ENCODE results near the gene SH2B3.

DNA sequence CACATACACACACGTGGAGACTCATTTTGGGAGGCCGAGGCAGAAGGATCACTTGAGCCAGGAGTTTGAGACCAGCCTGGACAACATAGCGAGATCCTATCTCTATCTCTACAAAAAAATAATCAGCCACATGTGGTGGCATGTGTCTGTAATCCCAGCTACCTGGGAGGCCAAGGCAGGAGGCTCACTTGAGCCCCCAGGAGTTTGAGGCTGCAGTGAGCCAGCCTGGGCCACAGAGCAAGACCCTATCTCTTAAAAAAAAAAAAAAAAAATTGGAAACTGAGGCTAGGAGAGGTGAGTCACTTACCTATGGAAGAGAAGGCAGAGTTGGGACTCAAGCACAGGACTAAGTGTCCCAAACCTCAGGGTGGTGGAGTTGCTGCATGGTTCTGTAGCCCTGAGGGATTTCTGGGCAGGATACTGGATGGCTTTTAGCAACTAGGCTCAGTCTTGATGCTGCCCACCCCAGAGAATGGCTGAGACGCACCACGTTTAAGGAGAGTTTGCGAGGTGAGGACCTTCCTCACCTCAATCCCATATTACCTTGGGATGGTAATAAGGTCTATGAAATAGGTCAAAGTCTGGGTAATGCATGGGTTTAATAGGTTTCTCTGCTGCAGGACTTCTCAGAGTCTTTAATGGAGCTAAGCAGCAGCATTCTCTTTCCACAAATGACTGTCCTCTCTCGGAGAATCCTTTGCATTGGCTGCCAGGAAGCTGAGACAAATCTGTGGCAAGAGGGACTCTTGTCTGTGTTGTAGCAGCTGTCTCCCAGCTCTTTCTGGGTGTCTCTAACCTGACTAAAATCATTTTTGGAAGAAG, 35.6 kb downstream of the SH2B3 start:
- TF ChIP-seq POLR2A (IDR thresholded peaks at IDR 0.05) = no peak
- TF ChIP-seq, protein P1, sequence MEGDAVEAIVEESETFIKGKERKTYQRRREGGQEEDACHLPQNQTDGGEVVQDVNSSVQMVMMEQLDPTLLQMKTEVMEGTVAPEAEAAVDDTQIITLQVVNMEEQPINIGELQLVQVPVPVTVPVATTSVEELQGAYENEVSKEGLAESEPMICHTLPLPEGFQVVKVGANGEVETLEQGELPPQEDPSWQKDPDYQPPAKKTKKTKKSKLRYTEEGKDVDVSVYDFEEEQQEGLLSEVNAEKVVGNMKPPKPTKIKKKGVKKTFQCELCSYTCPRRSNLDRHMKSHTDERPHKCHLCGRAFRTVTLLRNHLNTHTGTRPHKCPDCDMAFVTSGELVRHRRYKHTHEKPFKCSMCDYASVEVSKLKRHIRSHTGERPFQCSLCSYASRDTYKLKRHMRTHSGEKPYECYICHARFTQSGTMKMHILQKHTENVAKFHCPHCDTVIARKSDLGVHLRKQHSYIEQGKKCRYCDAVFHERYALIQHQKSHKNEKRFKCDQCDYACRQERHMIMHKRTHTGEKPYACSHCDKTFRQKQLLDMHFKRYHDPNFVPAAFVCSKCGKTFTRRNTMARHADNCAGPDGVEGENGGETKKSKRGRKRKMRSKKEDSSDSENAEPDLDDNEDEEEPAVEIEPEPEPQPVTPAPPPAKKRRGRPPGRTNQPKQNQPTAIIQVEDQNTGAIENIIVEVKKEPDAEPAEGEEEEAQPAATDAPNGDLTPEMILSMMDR (IDR thresholded peaks at IDR 0.05 in 8 of 11, conservative IDR thresholded peaks at IDR 0.05 in 3 of 11) = no peak
- TF ChIP-seq POLR2AphosphoS5 (IDR thresholded peaks at IDR 0.05) = no peak
